ENCODE data around the gene CST11. TPM values are rescaled to one million over a fixed set of nuclear protein-coding genes. Genes with fewer than 3 reads are reported as not detected.

CST11 gene
- total and polyA plus RNA-seq, 2 donors (not counting 3 experiments of a cell fraction or from before 2014, with no cell fraction given): not detected

- H3K9me1 ChIP-seq (replicated peaks; ENCODE audit: control insufficient read depth, extremely low read depth, insufficient read depth, low read length): no peaks in the 10 kb centered on the region
- H4K20me1 ChIP-seq (replicated peaks; ENCODE audit: control insufficient read depth, extremely low read depth, insufficient read depth, low read length): peaks cover 6% of the 10 kb centered on the region
- no peak overlapping the region for H3K4me3 ChIP-seq (replicated peaks in 1 of 3; ENCODE audit: insufficient read depth in 1 of 3, low read depth in 1 of 3, low read length in 3 of 3)
- dilution Hi-C loops (cut with MboI; ENCODE audit: extremely low pct_ligation_motif_present, low sequenced_read_pairs): no loop called here
- intact Hi-C loops (cut with micrococcal nuclease): no loop called here
- H2AFZ ChIP-seq (ENCODE audit: low read depth, low read length): no peak overlapping the region
- FAIRE-seq (no peak), DNase-seq (ENCODE audit: low read depth, low spot score) (no peak)
- H3K27ac ChIP-seq (ENCODE audit: insufficient read depth, low read depth, low read length): no peak overlapping the region
- H3K9me3 ChIP-seq (replicated peaks; ENCODE audit: control insufficient read depth, insufficient read depth, low read length): no peaks in the 10 kb centered on the region
- peaks cover 91% of the 10 kb centered on the region for H3K79me2 ChIP-seq (ENCODE audit: control insufficient read depth, insufficient read depth, low read length)
- no peak overlapping the region for H3K4me2 ChIP-seq (ENCODE audit: insufficient read depth, low read length)
- ChIA-PET POLR2A (no interaction called here), CTCF (no interaction called here)
- H3K4me1 ChIP-seq (ENCODE audit: control insufficient read depth, extremely low read depth, insufficient read depth, low read length): no peaks in the 10 kb centered on the region
- no peak overlapping the region for H3K9ac ChIP-seq (replicated peaks; ENCODE audit: extremely low read depth, insufficient read depth, low read length)
- no peaks in the 10 kb centered on the region for H3K36me3 ChIP-seq (ENCODE audit: control insufficient read depth in 2 of 2, extremely low read depth in 1 of 2, insufficient read depth in 2 of 2, low read length in 2 of 2)
- no peak for TF ChIP-seq MYC (IDR thresholded peaks at IDR 0.05; ENCODE audit: low read depth, low read length)
- TF ChIP-seq EZH2 (IDR thresholded peaks at IDR 0.05; ENCODE audit: borderline replicate concordance, low read depth, low read length, severe bottlenecking): no peak
- TF ChIP-seq MAX (IDR thresholded peaks at IDR 0.05; ENCODE audit: insufficient read depth, insufficient read length): no peak
- TF ChIP-seq GATA2 (IDR thresholded peaks at IDR 0.05; ENCODE audit: insufficient read depth, insufficient read length, low read depth, low read length): no peak
- TF ChIP-seq CTCF (IDR thresholded peaks at IDR 0.05; ENCODE audit: extremely low read depth in 1 of 2, insufficient read depth in 1 of 2, low read depth in 1 of 2, low read length in 2 of 2): no peak
- TF ChIP-seq FOS (IDR thresholded peaks at IDR 0.05; ENCODE audit: borderline replicate concordance, insufficient read depth, low read length): no peak
- TF ChIP-seq JUN (IDR thresholded peaks at IDR 0.05; ENCODE audit: borderline replicate concordance, insufficient read depth, insufficient read length, low read depth): no peak
- no peak for TF ChIP-seq POLR2A (IDR thresholded peaks at IDR 0.05; ENCODE audit: low read depth, low read length)
- no peak for TF ChIP-seq POLR2AphosphoS5 (IDR thresholded peaks at IDR 0.05; ENCODE audit: insufficient read depth, low read depth, low read length)
- no TSS peak for BruUV-seq (replicated peaks)
- H3K27me3 ChIP-seq (ENCODE audit: control insufficient read depth in 2 of 2, insufficient read depth in 2 of 2, low read length in 2 of 2): no peaks in the 10 kb centered on the region
Observed at GRCh38 chr20:23408957-23409356, 43.7 kb downstream of the CST11 start.
